Loucy (cell line): ENCODE results near the gene APBB1.

Source experiments
- EZH2phosphoT487 ChIP-seq: fragments of 200-600 bp; IDR thresholded peaks from 2 replicates; pipeline ENCODE4 v1.6.1; 2018; ENCODE audit warnings: antibody characterized with exemption, mild to moderate bottlenecking, moderate library complexity, borderline replicate concordance
- TF ChIP-seq, protein P1 (sequence below): fragments of 200-600 bp; sonication (generic); conservative IDR thresholded peaks from 2 replicates; pipeline ENCODE4 v1.5.1; 2014; ENCODE audit warnings: mild to moderate bottlenecking, antibody characterized with exemption, low read length

DNA sequence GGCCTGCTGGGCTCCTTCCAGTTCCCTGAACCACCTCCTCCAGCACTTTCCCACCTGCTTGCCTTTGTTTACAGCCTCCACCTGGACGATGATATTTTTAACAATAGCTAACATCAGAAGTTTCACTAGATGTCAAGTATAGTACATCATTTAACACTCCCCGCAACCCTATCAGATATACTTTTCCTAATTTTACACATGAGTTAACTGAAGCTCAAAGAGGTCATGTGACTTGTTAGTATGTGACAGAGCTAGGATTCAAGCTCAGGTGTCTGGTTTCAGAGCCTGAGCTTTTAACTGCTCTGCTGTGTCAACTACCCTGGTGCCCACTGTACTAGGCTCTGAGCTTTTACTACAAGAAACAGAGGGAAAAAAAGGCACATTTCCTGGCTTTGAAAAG, 36.2 kb upstream of the APBB1 start:
- TF ChIP-seq, protein P1, sequence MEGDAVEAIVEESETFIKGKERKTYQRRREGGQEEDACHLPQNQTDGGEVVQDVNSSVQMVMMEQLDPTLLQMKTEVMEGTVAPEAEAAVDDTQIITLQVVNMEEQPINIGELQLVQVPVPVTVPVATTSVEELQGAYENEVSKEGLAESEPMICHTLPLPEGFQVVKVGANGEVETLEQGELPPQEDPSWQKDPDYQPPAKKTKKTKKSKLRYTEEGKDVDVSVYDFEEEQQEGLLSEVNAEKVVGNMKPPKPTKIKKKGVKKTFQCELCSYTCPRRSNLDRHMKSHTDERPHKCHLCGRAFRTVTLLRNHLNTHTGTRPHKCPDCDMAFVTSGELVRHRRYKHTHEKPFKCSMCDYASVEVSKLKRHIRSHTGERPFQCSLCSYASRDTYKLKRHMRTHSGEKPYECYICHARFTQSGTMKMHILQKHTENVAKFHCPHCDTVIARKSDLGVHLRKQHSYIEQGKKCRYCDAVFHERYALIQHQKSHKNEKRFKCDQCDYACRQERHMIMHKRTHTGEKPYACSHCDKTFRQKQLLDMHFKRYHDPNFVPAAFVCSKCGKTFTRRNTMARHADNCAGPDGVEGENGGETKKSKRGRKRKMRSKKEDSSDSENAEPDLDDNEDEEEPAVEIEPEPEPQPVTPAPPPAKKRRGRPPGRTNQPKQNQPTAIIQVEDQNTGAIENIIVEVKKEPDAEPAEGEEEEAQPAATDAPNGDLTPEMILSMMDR = no peak
- no peak for TF ChIP-seq EZH2phosphoT487
